MM.1S (cell line): Measurements from ENCODE around the gene ZBTB42.

Source experiments
- CTCF ChIP-seq: fragments of 300-600 bp; sonication (generic); IDR thresholded peaks from 2 replicates; pipeline ENCODE4 v1.5.1; 2016; ENCODE audit warnings: antibody characterized with exemption, low read length, mixed read lengths
- EZH2 ChIP-seq: fragments of 300-600 bp; sonication (generic); optimal IDR thresholded peaks from 2 replicates; pipeline ENCODE3; 2017; ENCODE audit warnings: low read depth, mild to moderate bottlenecking, antibody characterized with exemption, low read length, mixed read lengths
- EZH2phosphoT487 ChIP-seq: fragments of 300-600 bp; sonication (generic); IDR thresholded peaks from 2 replicates; pipeline ENCODE4 v1.6.1; 2018; ENCODE audit warnings: antibody characterized with exemption, low read length

- TF ChIP-seq CTCF (no peak), EZH2 (no peak), EZH2phosphoT487 (no peak)
Observed at GRCh38 chr14:104794631-104794992, 6.3 kb upstream of the ZBTB42 start.
